Aorta (tissue), 5 donors: ENCODE measurements around the gene POFUT2. TPM values are rescaled to one million over a fixed set of nuclear protein-coding genes. Genes with fewer than 3 reads are reported as not detected.
"Not testable (repeated sequence)": the region's sequence is repeated elsewhere in the genome, so short reads cannot be mapped to it uniquely, and the experiment has no call there.

Experiments used
- ATAC-seq: fragments of 200-7000 bp; cut with Tn5 transposase; one replicate; pipeline ENCODE4 v1.9.1; 2022; ENCODE audit warnings: moderate library complexity; ENCODE audit not compliant: low FRiP score
- DNase-seq, 2 donors: peaks; one replicate each; pipeline ENCODE4 v3.0.0-alpha.2; 2020
- H3K27ac ChIP-seq, 2 donors: one replicate each; pipeline ENCODE4 v1.5.1; 2013; ENCODE audit warnings: low read length in 2 of 2, mild to moderate bottlenecking in 2 of 2, moderate library complexity in 2 of 2, control low read depth in 1 of 2, inconsistent platforms in 1 of 2, low read depth in 1 of 2
- H3K27me3 ChIP-seq, 2 donors: one replicate each; pipeline ENCODE4 v1.6.1; 2013; ENCODE audit warnings: control low read depth in 1 of 2, low read length in 1 of 2, mild to moderate bottlenecking in 1 of 2, moderate library complexity in 1 of 2; ENCODE audit not compliant: insufficient read depth in 2 of 2, control insufficient read depth in 1 of 2
- H3K36me3 ChIP-seq, 2 donors: one replicate each; pipeline ENCODE4 v1.6.1; 2013; ENCODE audit warnings: control low read depth in 1 of 2, low read length in 1 of 2, mild to moderate bottlenecking in 1 of 2; ENCODE audit not compliant: insufficient read depth in 2 of 2, control insufficient read depth in 1 of 2
- H3K4me1 ChIP-seq, 2 donors: one replicate each; pipeline ENCODE4 v1.6.1; 2013; ENCODE audit warnings: low read length in 2 of 2, control low read depth in 1 of 2, mild to moderate bottlenecking in 1 of 2, moderate library complexity in 1 of 2; ENCODE audit not compliant: insufficient read depth in 2 of 2, control insufficient read depth in 1 of 2
- H3K4me3 ChIP-seq, 2 donors: one replicate each; pipeline ENCODE4 v1.5.1; 2013; ENCODE audit warnings: low read length in 2 of 2, control low read depth in 1 of 2, mild to moderate bottlenecking in 1 of 2
- H3K9me3 ChIP-seq: one replicate; pipeline ENCODE4 v1.6.1; 2013; ENCODE audit warnings: mild to moderate bottlenecking, low read length; ENCODE audit not compliant: control insufficient read depth
- WGBS, 2 donors: extraction: QIAGEN DNeasy Blood & Tissue Kit; methylation state at CpG; one replicate each; pipeline ENCODE4 v1.1.7; 2013; 5-methylcytosine and 5-hydroxymethylcytosine counted together
- intact Hi-C, 2 donors: fragments of 100-400 bp; cut with DNase I; formaldehyde crosslinking; loops; one replicate each; pipeline versions ENCODE4 v1.14.2 to v1.15.0; 2022
- polyA plus RNA-seq, 2 donors: library from polyadenylated mRNA; stranded (reverse); fragments of 200-250 nt; gene quantifications; one replicate each; pipeline ENCODE4 v1.2.3, GENCODE V29; 2013
- total RNA-seq, 2 donors: library from RNA; stranded (reverse); fragmentation: NEBNext Ultra II Directional; extraction: Animal tissue kit (Norgen Biotek cat#: 25700); gene quantifications; one replicate each; pipeline ENCODE4 v1.2.1, GENCODE V29; 2021
- donor health status: healthy with polysubstance abuse.
- donor health status: Bipolar disorder and iron deficiency.
- donor health status: DM: no; HTN: no; CAD: no.
- donor health status: DM: no; HTN: no; CAD: no.
- donor health status: DM: yes; HTN: yes; CAD: no.

The POFUT2 gene
- total and polyA plus RNA-seq, 4 donors: 12.6 to 52.2 (median 42.4) TPM

GRCh38 chr21:45309069-45309986, 21.6 kb upstream of the POFUT2 start:
- H3K27ac ChIP-seq: no peak overlapping the region
- DNase-seq (peak; percentile 72 to 91), ATAC-seq (peak; percentile 53)
- no peaks in the 10 kb centered on the region for H3K27me3 ChIP-seq
- WGBS, 2 donors: 66 to 71% methylated on average over 27 of the region's 27 CpGs
- H3K4me3 ChIP-seq: no peak overlapping the region
- no peaks in the 10 kb centered on the region for H3K36me3 ChIP-seq
- intact Hi-C loops: no loop called here
- H3K4me1 ChIP-seq: no peaks in the 10 kb centered on the region
- H3K9me3 ChIP-seq: no peaks in the 10 kb centered on the region

- Histone ChIP-seq H3K36me3 (no peaks in the 10 kb centered on the region), H3K4me3 (no peak overlapping the region), H3K9me3 (no peaks in the 10 kb centered on the region), H3K27ac (peak overlapping the region in 1 of 2 donors; percentile 1), H3K27me3 (no peaks in the 10 kb centered on the region), H3K4me1 (no peaks in the 10 kb centered on the region)
- peak; percentile 42 to 75 for DNase-seq
- intact Hi-C loops: no loop called here
- WGBS, 2 donors: 82 to 85% methylated on average over 26 to 27 of the region's 27 CpGs
- ATAC-seq: no peak
These were observed 20.7 kb upstream of the POFUT2 start for GRCh38 chr21:45308194-45309068.

GRCh38 chr21:45307597-45308158, 20.0 kb upstream of the POFUT2 start:
- H3K9me3 ChIP-seq, ATAC-seq, intact Hi-C loops, H3K4me3 ChIP-seq, H3K4me1 ChIP-seq, H3K36me3 ChIP-seq, H3K27me3 ChIP-seq: not testable (repeated sequence)
- H3K27ac ChIP-seq: peak overlapping the region in 1 of 2 donors; percentile 49
- peak in 1 of 2 donors; percentile 11 for DNase-seq
- 83% methylated on average over 17 of the region's 17 CpGs for WGBS, 2 donors

- Histone ChIP-seq H3K27ac (peak overlapping the region in 1 of 2 donors; percentile 49), H3K27me3 (no peaks in the 10 kb centered on the region), H3K9me3 (no peaks in the 10 kb centered on the region), H3K4me1 (no peaks in the 10 kb centered on the region), H3K36me3 (no peaks in the 10 kb centered on the region), H3K4me3 (no peak overlapping the region)
- ATAC-seq: peak; percentile 76
- 15 to 19% methylated on average over 33 of the region's 33 CpGs for WGBS, 2 donors
- DNase-seq: peak; percentile 83 to 92
- intact Hi-C loops: no loop called here
These were observed 19.3 kb upstream of the POFUT2 start for GRCh38 chr21:45306832-45307571.

- ATAC-seq (no peak), DNase-seq (peak in 1 of 2 donors; percentile 72)
- H3K4me3 ChIP-seq: no peak overlapping the region
- no peaks in the 10 kb centered on the region for H3K4me1 ChIP-seq
- WGBS, 2 donors: 85 to 87% methylated on average over 18 of the region's 18 CpGs
- H3K27ac ChIP-seq: peak overlapping the region in 1 of 2 donors; percentile 26
- no peaks in the 10 kb centered on the region for H3K27me3 ChIP-seq
- no peaks in the 10 kb centered on the region for H3K9me3 ChIP-seq
- intact Hi-C loops: no loop called here
- H3K36me3 ChIP-seq: no peaks in the 10 kb centered on the region
These were observed 18.7 kb upstream of the POFUT2 start for GRCh38 chr21:45306453-45306831.

GRCh38 chr21:45305836-45306235, 18.1 kb upstream of the POFUT2 start:
- WGBS, 2 donors: 89 to 90% methylated on average over 9 of the region's 9 CpGs
- Histone ChIP-seq H3K9me3 (no peaks in the 10 kb centered on the region), H3K36me3 (no peaks in the 10 kb centered on the region), H3K4me1 (no peaks in the 10 kb centered on the region), H3K27ac (no peak overlapping the region), H3K27me3 (no peaks in the 10 kb centered on the region), H3K4me3 (no peak overlapping the region)
- ATAC-seq: no peak
- intact Hi-C loops: no loop called here
- DNase-seq: peak in 1 of 2 donors; percentile 47

GRCh38 chr21:45304945-45305344, 17.2 kb upstream of the POFUT2 start:
- no peak overlapping the region for H3K4me3 ChIP-seq
- H3K9me3 ChIP-seq: no peaks in the 10 kb centered on the region
- no peak overlapping the region for H3K27ac ChIP-seq
- no peaks in the 10 kb centered on the region for H3K36me3 ChIP-seq
- 86 to 91% methylated on average over 7 of the region's 7 CpGs for WGBS, 2 donors
- DNase-seq (peak in 1 of 2 donors; percentile 53), ATAC-seq (no peak)
- H3K4me1 ChIP-seq: no peaks in the 10 kb centered on the region
- H3K27me3 ChIP-seq: no peaks in the 10 kb centered on the region
- intact Hi-C loops: no loop called here

- Histone ChIP-seq H3K9me3 (no peaks in the 10 kb centered on the region), H3K27me3 (no peaks in the 10 kb centered on the region), H3K27ac (no peak overlapping the region), H3K36me3 (no peaks in the 10 kb centered on the region), H3K4me1 (no peaks in the 10 kb centered on the region), H3K4me3 (no peak overlapping the region)
- DNase-seq (no peak), ATAC-seq (no peak)
- 91 to 94% methylated on average over 6 of the region's 6 CpGs for WGBS, 2 donors
- intact Hi-C loops: no loop called here
These were observed 16.8 kb upstream of the POFUT2 start for GRCh38 chr21:45304476-45304830.
